ENCODE data around the gene SLC25A47. TPM values are rescaled to one million over a fixed set of nuclear protein-coding genes. Genes with fewer than 3 reads are reported as not detected.
A peak's percentile ranks its signal among the peaks of the same experiment; 100 is the strongest.

Gene SLC25A47, protein sequence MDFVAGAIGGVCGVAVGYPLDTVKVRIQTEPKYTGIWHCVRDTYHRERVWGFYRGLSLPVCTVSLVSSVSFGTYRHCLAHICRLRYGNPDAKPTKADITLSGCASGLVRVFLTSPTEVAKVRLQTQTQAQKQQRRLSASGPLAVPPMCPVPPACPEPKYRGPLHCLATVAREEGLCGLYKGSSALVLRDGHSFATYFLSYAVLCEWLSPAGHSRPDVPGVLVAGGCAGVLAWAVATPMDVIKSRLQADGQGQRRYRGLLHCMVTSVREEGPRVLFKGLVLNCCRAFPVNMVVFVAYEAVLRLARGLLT
- total RNA-seq (2021; ENCODE audit: unreplicated experiment) = not detected
- not detected for polyA plus RNA-seq (2012; ENCODE audit: insufficient read length)
- Bru-seq, nascent RNA = percentile 9 among the genes with signal in this experiment
- BruChase-seq, experiment 1, labeled RNA remaining after a 2-hour chase = percentile 15 among the genes with signal in this experiment
- not detected for BruChase-seq, experiment 2, labeled RNA remaining after a 6-hour chase
- long read RNA-seq = 0 reads

DNA sequence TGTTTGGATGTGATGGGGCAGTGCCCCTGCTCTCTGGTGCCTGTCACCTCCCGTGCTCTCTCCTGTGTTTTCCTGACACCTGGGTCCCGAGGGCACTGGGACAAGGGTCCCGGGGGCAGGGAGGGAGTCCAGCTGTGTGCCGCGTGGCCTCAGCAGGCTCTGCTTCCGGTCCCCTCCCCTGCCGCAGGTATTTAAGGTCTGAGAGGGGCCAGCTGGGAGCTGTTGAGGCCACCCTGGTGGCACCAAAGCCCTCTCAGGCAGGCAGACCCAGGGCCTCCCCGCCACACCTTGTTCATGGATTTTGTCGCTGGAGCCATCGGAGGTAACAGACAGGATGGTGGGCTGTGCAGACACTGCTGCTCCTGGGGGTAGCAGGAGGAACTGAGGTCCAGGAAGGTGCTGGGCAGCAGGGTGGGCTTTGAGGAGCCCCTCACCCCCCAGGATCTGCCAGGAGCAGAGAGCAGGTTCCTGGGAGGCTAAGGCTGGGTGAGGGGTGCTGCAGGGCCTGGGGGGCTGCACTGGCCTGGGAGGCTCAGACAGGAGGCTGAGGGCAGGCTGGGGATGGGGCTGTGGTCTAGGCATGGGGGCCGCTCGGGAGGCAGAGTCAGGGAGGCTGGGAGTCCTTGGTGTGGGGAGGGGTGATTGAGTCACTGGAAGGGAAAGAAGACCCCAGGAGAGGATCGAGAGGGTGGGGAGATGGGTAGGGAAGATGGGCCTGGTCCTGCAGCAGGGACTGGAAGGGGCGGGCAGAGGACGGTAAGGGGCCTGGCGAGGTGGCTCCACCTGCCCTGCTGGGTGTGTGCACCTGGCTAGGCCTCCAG is at the start of gene SLC25A47:
Gene SLC25A47 (plus strand): TSS at position 219 of the 821 bp plus-strand sequence. CDS start 76 bp downstream, at position 295.
- Histone ChIP-seq H3K36me3 (ENCODE audit: control insufficient read depth, insufficient read depth, low read length) (no peaks in the 10 kb centered on the region), H3K27me3 (ENCODE audit: control insufficient read depth, insufficient read depth, low read length) (no peaks in the 10 kb centered on the region), H3K4me1 (ENCODE audit: control insufficient read depth, insufficient read depth, low read length) (no peaks in the 10 kb centered on the region), H3K27ac (ENCODE audit: low read length) (no peak within 1 kb of the TSS), H3K4me3 (ENCODE audit: low read depth in 2 of 2, low read length in 2 of 2) (no peak within 1 kb of the TSS), H3K9me3 (ENCODE audit: control insufficient read depth, insufficient read depth, low read depth, low read length) (no peaks in the 10 kb centered on the region)
- in situ Hi-C loops (cut with HindIII; ENCODE audit: low pct_unique_long_range_greater_than_20kb, low sequenced_read_pairs) (no loop called here), intact Hi-C loops (cut with micrococcal nuclease; ENCODE audit: unreplicated experiment) (no loop called here)
- TF ChIP-seq TCF7L2 (IDR thresholded peaks at IDR 0.05; ENCODE audit: low read depth, low read length) (no peak), POLR2AphosphoS5 (IDR thresholded peaks at IDR 0.05; ENCODE audit: low read depth, low read length) (no peak), SIN3A (IDR thresholded peaks at IDR 0.05; ENCODE audit: borderline replicate concordance, insufficient read depth, low read depth, low read length) (no peak)
- TF ChIP-seq, protein P1, sequence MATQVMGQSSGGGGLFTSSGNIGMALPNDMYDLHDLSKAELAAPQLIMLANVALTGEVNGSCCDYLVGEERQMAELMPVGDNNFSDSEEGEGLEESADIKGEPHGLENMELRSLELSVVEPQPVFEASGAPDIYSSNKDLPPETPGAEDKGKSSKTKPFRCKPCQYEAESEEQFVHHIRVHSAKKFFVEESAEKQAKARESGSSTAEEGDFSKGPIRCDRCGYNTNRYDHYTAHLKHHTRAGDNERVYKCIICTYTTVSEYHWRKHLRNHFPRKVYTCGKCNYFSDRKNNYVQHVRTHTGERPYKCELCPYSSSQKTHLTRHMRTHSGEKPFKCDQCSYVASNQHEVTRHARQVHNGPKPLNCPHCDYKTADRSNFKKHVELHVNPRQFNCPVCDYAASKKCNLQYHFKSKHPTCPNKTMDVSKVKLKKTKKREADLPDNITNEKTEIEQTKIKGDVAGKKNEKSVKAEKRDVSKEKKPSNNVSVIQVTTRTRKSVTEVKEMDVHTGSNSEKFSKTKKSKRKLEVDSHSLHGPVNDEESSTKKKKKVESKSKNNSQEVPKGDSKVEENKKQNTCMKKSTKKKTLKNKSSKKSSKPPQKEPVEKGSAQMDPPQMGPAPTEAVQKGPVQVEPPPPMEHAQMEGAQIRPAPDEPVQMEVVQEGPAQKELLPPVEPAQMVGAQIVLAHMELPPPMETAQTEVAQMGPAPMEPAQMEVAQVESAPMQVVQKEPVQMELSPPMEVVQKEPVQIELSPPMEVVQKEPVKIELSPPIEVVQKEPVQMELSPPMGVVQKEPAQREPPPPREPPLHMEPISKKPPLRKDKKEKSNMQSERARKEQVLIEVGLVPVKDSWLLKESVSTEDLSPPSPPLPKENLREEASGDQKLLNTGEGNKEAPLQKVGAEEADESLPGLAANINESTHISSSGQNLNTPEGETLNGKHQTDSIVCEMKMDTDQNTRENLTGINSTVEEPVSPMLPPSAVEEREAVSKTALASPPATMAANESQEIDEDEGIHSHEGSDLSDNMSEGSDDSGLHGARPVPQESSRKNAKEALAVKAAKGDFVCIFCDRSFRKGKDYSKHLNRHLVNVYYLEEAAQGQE (IDR thresholded peaks at IDR 0.05; ENCODE audit: insufficient read depth in 1 of 2, low read depth in 2 of 2, low read length in 1 of 2) = no peak
- TF ChIP-seq, protein P2, sequence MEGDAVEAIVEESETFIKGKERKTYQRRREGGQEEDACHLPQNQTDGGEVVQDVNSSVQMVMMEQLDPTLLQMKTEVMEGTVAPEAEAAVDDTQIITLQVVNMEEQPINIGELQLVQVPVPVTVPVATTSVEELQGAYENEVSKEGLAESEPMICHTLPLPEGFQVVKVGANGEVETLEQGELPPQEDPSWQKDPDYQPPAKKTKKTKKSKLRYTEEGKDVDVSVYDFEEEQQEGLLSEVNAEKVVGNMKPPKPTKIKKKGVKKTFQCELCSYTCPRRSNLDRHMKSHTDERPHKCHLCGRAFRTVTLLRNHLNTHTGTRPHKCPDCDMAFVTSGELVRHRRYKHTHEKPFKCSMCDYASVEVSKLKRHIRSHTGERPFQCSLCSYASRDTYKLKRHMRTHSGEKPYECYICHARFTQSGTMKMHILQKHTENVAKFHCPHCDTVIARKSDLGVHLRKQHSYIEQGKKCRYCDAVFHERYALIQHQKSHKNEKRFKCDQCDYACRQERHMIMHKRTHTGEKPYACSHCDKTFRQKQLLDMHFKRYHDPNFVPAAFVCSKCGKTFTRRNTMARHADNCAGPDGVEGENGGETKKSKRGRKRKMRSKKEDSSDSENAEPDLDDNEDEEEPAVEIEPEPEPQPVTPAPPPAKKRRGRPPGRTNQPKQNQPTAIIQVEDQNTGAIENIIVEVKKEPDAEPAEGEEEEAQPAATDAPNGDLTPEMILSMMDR (IDR thresholded peaks at IDR 0.05) = no peak
- BruUV-seq (replicated peaks) = no TSS peak
- ATAC-seq (no peak), DNase-seq (ENCODE audit: low read depth, low spot score) (no peak)
- CTCF ChIA-PET = no interaction called here
- POLR2A ChIA-PET = no interaction called here

DNA sequence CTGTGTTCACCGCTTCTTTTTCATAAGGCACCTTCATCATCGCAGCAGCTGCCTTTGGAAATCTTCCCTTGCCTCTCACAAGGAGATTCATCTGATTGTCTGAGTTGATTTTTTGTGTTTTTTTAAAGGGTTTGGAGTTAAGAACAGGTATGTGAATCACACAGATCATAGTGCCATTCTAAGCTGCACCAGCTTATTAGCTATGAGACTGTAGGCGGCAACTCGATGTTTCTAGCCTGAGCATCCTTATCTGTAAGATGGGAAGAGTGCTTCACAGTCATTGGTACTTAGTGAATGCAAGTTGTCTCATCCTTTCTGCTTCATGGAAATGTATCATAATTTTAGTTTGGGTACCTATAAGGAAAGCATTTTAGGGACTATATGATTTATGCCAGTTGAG is 48.9 kb upstream of the SLC25A47 start:
- TF ChIP-seq, protein P2 (IDR thresholded peaks at IDR 0.05) = no peak
- TF ChIP-seq TCF7L2 (IDR thresholded peaks at IDR 0.05; ENCODE audit: low read depth, low read length) (no peak), POLR2AphosphoS5 (IDR thresholded peaks at IDR 0.05; ENCODE audit: low read depth, low read length) (no peak), SIN3A (IDR thresholded peaks at IDR 0.05; ENCODE audit: borderline replicate concordance, insufficient read depth, low read depth, low read length) (no peak)
- TF ChIP-seq, protein P1 (IDR thresholded peaks at IDR 0.05; ENCODE audit: insufficient read depth in 1 of 2, low read depth in 2 of 2, low read length in 1 of 2) = no peak
- POLR2A ChIA-PET = no interaction called here
- H3K36me3 ChIP-seq (ENCODE audit: control insufficient read depth, insufficient read depth, low read length) = no peaks in the 10 kb centered on the region; the same call in 1 of the 2 replicates
- no peak overlapping the region for H3K27ac ChIP-seq (ENCODE audit: low read length)
- no peaks in the 10 kb centered on the region for H3K9me3 ChIP-seq (ENCODE audit: control insufficient read depth, insufficient read depth, low read depth, low read length)
- in situ Hi-C loops (cut with HindIII; ENCODE audit: low pct_unique_long_range_greater_than_20kb, low sequenced_read_pairs) = no loop called here
- CTCF ChIA-PET = no interaction called here
- ATAC-seq (no peak), DNase-seq (ENCODE audit: low read depth, low spot score) (no peak)
- intact Hi-C loops (cut with micrococcal nuclease; ENCODE audit: unreplicated experiment) = no loop called here
- H3K27me3 ChIP-seq (ENCODE audit: control insufficient read depth, insufficient read depth, low read length) = no peaks in the 10 kb centered on the region
- no TSS peak for BruUV-seq (replicated peaks)
- no peak overlapping the region for H3K4me3 ChIP-seq (ENCODE audit: low read depth in 2 of 2, low read length in 2 of 2)
- H3K4me1 ChIP-seq (ENCODE audit: control insufficient read depth, insufficient read depth, low read length) = peaks cover 9% of the 10 kb centered on the region
